HepG2 (cell line): Measurements from ENCODE around the gene SLF1.

ENCODE experiments used
- ATF7 ChIP-seq, 2 experiments: fragments of 450-650 bp in 1 of 2; sonication (generic) in 1 of 2; formaldehyde crosslinking in 1 of 2; IDR thresholded peaks; 2 replicates each; pipeline versions ENCODE4 v1.4.0 to v1.6.1; 2016 to 2020; ENCODE audit warnings: antibody characterized with exemption in 1 of 2, mild to moderate bottlenecking in 1 of 2, missing genetic modification reagents in 1 of 2
- FOXA1 ChIP-seq, 2 experiments: fragments of 450-650 bp in 1 of 2; sonication (generic) in 1 of 2; formaldehyde crosslinking in 1 of 2; IDR thresholded peaks; 2 replicates each; pipeline versions ENCODE4 v1.4.0 to v1.6.1; 2016 to 2020; ENCODE audit warnings: missing genetic modification reagents in 1 of 2
- SMC3 ChIP-seq: IDR thresholded peaks from 2 replicates; pipeline ENCODE4 v1.6.1; 2011; ENCODE audit warnings: low read length, improper control_type of control experiment
- ZNF138 ChIP-seq: sonication (generic); formaldehyde crosslinking; IDR thresholded peaks from 2 replicates; pipeline ENCODE4 v1.5.0; 2020; ENCODE audit warnings: mild to moderate bottlenecking, low read depth, missing genetic modification reagents
- ZNF256 ChIP-seq: sonication (generic); formaldehyde crosslinking; conservative IDR thresholded peaks from 2 replicates; pipeline ENCODE4 v1.4.0; 2020; ENCODE audit warnings: missing genetic modification reagents

GRCh38 chr5:94744906-94745305 lies 126.4 kb downstream of the SLF1 start:
- no peak for TF ChIP-seq ATF7 (IDR thresholded peaks at IDR 0.05)
- no peak for TF ChIP-seq ATF7 (CRISPR knock-in tag; IDR thresholded peaks at IDR 0.05)
- no peak for TF ChIP-seq FOXA1 (IDR thresholded peaks at IDR 0.05)
- no peak for TF ChIP-seq FOXA1 (CRISPR knock-in tag; IDR thresholded peaks at IDR 0.05)
- TF ChIP-seq SMC3, result no peak
- no peak for TF ChIP-seq ZNF256 (CRISPR knock-in tag)
- no peak for TF ChIP-seq ZNF138
